Activated naive CD8-positive, alpha-beta T cell treated with anti-CD3 and anti-CD28 coated beads, Interleukin-2, amount 50 U/mL, for 24 hours (primary cell): Measurements from ENCODE around the gene DIO1.

Source experiments
- ATAC-seq: fragments of 150-1000 bp; cut with Tn5 transposase; one replicate; pipeline ENCODE4 v1.10.0; 2021
- DNase-seq: peaks from one replicate; pipeline ENCODE4 v3.0.0; 2021
- H3K27ac Mint-ChIP-seq: one replicate; pipeline ENCODE4 v1.8.0; 2021; ENCODE audit warnings: mild to moderate bottlenecking, mixed read lengths
- H3K27me3 Mint-ChIP-seq: one replicate; pipeline ENCODE4 v1.8.0; 2021; ENCODE audit warnings: mixed read lengths
- H3K36me3 Mint-ChIP-seq: one replicate; pipeline ENCODE4 v1.8.0; 2021; ENCODE audit warnings: low read depth, mixed read lengths
- H3K4me1 Mint-ChIP-seq: one replicate; pipeline ENCODE4 v1.8.0; 2021; ENCODE audit warnings: mixed read lengths
- H3K4me3 Mint-ChIP-seq: one replicate; pipeline ENCODE4 v1.8.0; 2021; ENCODE audit warnings: mild to moderate bottlenecking, moderate library complexity, mixed read lengths
- H3K9me3 Mint-ChIP-seq: one replicate; pipeline ENCODE4 v1.8.0; 2021; ENCODE audit warnings: mixed read lengths

Gene DIO1

GRCh38 chr1:53959664-53960250 is 65.8 kb downstream of the DIO1 start:
- Mint-ChIP-seq H3K36me3 (peaks cover 32% of the 10 kb centered on the region), H3K4me1 (peaks cover 5% of the 10 kb centered on the region), H3K27me3 (no peaks in the 10 kb centered on the region), H3K9me3 (no peaks in the 10 kb centered on the region), H3K27ac (no peak overlapping the region), H3K4me3 (no peak overlapping the region)
- DNase-seq: no peak
- ATAC-seq: no peak
